Stimulated activated CD4-positive, alpha-beta T cell treated with anti-CD3 and anti-CD28 coated beads, Interleukin-1b, Interleukin-23, amount 100 ng/mL, for 4 hours (primary cell): Measurements from ENCODE around the gene ALKBH2.
A peak's percentile ranks its signal among the peaks of the same experiment; 100 is the strongest.

ENCODE experiments used
- DNase-seq, 2 donors: peaks; one replicate each; pipeline ENCODE4 v3.0.0-alpha.2; 2020; ENCODE audit warnings: low read depth in 2 of 2

ALKBH2 gene

DNA sequence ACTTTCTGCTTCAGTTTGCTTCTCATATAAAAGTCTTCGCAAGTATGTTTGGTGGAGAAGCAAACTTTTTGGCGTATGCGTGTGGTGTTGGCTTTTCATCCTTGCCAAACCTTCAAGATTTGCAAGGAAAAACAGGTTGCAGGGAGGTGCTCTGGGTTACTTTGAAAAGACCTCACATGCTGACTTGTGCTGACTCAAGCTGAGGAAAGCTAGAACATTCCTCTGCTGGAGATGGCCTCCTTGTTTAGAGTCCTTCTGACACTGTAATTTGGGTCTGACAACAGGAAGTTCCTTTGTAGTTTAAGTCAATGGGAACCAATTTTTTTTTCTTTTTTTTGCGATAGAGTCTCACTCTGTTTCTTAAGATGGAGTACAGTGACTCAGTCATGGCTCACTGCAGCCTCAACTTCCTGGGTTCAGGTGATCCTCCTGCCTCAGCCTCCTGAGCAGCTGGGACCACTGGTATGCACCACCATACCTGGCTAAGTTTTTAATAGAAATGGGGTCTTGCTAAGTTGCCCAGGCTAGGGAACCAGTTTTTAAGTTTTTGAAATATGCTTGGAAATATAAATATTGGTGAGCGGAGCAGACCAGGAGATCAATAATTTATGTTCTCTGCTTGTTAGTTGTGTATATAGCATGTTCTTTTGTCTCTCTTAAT, 20.5 kb upstream of the ALKBH2 start:
- DNase-seq, result no peak

DNA sequence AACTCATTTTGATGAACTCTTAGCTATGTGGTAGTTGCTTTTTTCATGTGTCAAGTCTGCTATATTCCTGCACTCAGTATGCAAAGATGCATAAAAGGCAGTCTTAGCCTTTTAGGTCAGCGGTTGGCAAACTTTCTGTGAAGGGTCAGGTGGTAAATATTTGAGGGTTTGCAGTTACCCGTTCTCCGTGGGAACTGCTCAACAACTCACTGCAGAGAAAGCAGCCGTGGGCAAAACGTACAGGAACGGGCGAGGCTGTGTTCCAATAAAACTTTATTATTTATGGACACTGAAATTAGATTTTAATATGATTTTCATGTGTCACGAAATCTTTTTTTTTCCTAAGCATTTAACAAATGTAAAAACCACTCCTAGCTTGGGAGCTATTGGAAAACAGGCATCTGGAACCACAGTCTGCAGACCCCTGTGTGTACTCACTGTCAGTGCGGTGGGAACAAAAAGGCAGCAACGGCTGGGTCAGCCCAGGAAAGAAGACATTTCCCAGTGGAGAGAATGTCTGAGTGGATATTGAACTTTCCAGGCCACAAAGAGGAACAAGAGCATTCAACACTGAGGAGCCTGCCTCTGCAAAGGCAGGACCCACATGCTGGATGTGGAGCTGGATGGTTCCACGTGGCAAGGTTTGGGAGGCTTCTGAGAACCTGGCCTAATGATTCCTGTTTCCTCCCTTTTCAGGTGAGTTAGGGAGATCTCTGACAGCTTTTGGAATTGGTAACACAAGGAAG, 19.6 kb upstream of the ALKBH2 start:
- no peak for DNase-seq

- DNase-seq, result peak in 1 of 2 donors; percentile 43
Measured at GRCh38 chr12:109110988-109111495, 17.8 kb upstream of the ALKBH2 start.

GRCh38 chr12:109109746-109110350, 16.6 kb upstream of the ALKBH2 start:
- no peak for DNase-seq

GRCh38 chr12:109105176-109105575, 11.9 kb upstream of the ALKBH2 start:
- no peak for DNase-seq

- DNase-seq, result no peak
Measured at GRCh38 chr12:109102491-109102890, 9.2 kb upstream of the ALKBH2 start.

DNA sequence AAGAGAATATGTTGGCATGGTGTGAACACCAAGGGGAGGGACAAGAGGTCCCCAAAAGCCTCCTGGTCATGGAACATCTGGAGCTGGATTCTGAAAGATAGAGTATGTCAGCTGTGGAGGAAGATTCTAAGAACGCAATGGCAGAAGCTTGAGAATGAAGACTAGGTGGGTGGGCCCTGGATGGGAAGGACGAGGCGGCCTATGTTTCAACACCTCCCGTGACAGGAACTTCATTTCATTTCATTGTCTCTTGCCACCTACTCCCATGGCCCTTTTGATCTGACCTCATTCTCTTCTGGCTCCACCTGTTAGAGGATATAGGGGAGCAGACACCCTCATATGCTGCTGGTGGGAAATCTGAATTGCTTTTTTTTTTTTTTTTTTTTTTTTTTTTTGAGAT, 7.5 kb upstream of the ALKBH2 start:
- no peak for DNase-seq

GRCh38 chr12:109099431-109100020, 6.3 kb upstream of the ALKBH2 start:
- no peak for DNase-seq

DNA sequence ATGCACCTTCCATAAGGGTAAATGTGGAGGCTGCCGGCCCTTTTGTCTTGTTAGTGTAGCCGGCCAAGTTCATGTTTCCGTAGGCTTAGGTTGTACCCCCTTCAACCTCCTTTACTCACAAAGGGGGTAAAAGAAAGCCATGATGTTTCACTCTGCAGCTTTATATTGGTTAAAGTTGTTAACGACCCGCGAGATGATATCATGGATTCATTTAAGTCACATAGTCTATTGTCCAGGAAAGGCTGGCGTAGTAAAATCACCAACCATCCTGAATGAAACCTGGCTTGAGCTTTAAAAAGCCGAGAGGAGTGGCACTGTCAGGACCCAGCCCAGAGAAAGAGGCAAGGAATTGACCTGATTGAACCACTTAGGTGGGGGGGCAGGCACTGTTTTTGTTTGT, 5.4 kb upstream of the ALKBH2 start:
- no peak for DNase-seq

DNA sequence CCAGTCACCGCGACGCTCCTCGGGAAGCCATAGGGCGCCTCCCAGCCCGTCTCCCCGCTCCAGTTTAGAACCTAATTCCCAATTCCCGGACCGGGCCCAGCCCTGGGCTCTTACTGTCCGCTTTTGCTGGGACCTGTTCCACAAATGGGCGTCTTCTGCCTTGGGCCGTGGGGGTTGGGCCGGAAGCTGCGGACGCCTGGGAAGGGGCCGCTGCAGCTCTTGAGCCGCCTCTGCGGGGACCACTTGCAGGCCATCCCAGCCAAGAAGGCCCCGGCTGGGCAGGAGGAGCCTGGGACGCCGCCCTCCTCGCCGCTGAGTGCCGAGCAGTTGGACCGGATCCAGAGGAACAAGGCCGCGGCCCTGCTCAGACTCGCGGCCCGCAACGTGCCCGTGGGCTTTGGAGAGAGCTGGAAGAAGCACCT, 4.9 kb upstream of the ALKBH2 start:
- DNase-seq, result no peak

DNA sequence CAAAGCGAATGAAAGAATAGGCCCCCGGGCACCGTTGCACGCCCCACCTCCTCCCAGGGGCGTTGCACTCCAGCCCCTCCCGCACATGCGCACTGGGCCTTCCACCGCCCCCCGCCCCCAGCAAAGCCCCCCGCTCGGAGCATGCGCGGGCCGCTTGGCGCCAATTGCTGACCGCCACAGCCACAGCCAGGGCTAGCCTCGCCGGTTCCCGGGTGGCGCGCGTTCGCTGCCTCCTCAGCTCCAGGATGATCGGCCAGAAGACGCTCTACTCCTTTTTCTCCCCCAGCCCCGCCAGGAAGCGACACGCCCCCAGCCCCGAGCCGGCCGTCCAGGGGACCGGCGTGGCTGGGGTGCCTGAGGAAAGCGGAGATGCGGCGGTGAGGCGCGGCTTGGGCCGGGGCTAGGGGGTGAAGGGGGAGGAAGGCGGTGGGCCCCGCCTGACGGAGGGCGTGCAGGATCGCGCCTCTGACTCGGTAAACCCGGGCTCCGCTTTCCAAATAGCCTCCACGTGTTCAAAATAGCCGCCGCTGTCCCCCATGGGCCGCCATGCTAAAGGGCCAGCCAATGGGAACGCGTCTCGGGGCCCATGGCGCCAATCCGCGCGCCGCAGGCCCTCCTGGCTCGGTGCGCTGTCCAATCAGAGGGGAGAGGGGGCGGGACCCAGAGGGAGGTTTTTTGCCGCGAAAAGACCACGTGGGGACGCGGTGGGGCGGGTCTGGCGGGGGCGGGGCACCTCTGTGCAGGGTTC, 4.3 kb upstream of the ALKBH2 start, which contains the start of gene UNG:
TSS of gene UNG (plus strand) at position 163 of the 748 bp plus-strand sequence. CDS start at position 246, 83 bp downstream.
- peak; percentile 95 for DNase-seq

DNA sequence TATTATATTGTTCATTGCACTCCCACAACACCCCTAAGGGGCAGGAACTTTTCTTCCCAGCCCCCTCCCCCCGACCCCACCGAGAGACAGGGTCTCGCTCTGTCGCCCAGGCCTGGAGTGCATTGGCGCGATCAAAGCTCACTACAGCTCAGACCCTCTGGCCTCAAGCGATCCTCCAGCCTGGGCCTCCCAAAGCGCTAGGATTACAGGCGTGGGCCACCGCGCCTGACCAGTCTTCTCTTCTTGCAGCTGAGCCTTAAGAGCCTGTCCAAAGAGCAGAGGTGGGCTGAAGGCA, 3.8 kb upstream of the ALKBH2 start:
- DNase-seq, result no peak

DNA sequence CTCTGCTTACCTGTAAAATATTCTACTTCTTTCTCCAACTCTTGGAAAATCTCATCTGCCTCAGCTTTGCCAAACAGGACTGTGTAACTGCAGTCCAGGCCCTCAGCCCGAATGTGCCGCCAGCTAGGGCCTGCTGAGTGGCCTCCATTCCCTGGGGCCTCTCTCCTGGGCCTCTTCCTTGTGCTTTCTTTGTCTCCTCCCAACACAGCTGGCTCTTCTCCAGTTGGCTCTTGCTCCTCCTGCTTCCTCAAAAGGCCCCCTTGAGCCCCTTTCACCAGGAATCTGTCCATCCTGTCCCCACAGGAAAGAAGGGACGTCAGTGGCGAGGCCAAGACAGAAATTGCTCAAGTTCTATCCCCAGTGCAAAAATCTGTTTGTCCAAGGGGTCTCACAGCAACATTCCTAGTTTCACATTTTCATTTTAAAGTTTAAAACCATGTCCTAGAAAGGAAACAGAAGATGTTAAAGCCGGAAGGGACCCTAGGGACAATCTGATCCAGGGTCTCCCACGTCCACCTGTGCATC, 713 bp downstream of the ALKBH2 start:
- no peak for DNase-seq

DNA sequence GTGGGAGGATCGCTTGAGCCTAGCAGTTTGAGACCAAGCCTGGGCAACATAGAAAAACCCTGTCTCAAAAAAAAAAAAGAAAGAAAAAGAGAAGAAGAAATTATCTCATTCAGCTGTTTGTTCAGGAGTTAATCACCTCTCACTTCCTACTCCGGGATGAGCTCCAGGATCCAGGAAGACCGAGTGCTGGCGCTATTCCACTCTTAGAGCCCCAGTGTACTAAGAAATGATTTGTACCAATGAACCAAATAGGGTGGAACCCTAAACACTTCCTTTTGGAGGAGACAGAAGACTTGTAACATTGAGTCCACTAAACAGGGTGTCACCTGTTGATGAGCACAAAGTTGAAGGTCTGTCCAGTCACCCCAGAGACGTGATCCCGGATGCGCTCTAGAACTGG, 3.6 kb downstream of the ALKBH2 start:
- no peak for DNase-seq

DNA sequence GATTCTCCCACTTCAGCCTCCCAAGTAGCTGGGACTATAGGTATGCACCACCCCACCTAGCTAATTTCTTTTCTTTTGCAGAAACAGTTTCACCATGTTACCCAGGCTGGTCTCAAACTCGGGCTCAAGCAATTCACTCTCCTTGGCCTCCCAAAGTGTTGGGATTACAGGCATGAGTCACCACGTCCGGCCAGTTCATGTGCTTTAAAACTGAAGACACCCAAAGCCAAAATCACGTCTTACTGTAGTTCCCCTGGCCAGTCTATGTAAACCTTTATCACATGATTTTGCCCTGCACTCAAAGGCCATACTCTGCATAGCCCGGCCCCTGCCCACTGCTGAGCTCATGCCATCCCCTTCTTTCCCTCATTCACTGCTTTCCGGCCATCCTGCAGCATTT, 4.5 kb downstream of the ALKBH2 start:
- DNase-seq, result no peak

DNA sequence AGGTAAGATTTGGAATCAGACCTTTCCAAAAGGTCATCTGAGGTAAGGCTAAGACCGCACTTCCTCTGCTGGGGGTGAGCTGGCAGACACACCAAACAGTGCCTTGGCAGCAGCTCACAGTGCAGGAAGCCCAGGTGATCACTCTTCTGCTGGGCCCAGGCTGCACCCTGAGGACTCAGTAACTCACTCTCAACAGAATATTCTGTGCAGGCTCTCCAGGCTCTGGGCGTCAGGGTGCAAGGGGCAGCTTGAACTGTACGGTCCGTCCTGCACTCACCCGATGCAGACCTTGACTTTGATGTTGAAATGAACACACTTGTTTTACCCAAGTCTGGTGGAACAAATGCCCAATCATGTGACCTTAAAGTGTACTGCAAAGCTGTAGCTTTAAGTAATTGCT, 6.0 kb downstream of the ALKBH2 start:
- no peak for DNase-seq

- DNase-seq, result no peak
Measured at GRCh38 chr12:109085590-109085989, 7.7 kb downstream of the ALKBH2 start.

DNA sequence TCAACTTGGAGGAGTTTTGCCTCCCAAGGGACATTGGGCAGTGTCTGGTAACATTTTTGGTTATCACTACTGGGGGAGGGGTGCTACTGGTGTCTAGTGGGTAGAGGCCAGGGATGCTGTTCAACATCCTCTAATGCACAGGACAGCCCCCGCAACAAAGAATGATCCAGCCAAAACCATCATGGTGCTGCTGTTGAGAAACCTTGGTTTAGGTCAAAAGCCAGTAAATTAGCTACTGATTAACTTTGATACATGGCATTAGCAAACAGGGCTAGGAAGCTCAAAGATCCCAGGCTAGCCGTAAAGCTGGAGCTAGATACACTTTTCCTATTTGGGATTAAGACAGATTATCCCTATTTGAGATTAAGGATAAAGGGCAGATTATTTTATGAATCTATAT, 8.8 kb downstream of the ALKBH2 start:
- no peak for DNase-seq

- no peak for DNase-seq
Measured at GRCh38 chr12:109082751-109083150, 10.5 kb downstream of the ALKBH2 start.

GRCh38 chr12:109074866-109075265, 18.4 kb downstream of the ALKBH2 start:
- DNase-seq, result no peak
